Endothelial cell of umbilical vein (primary cell): ENCODE measurements around the gene KATNB1. TPM values are rescaled to one million over a fixed set of nuclear protein-coding genes. Genes with fewer than 3 reads are reported as not detected.

Source experiments
- BruUV-seq: library from RNA; stranded (reverse); fragments of 400-500 nt; replicated peaks from 2 replicates; lab custom pipeline; 2021; lab: Mats Ljungman, UMichigan
- CTCF ChIA-PET: fragments of 300-600, 350-600 bp; sonication (Branson Sonifier 250); formaldehyde crosslinking; loops from one replicate; lab custom pipeline; 2021; ENCODE audit warnings: antibody characterized with exemption, inconsistent platforms; lab: Charles Lee
- POLR2A ChIA-PET: fragments of 300-600, 350-600 bp; sonication (Branson Sonifier 250); formaldehyde crosslinking; loops from one replicate; lab custom pipeline; 2021; ENCODE audit warnings: antibody characterized with exemption, inconsistent platforms; lab: Charles Lee
- DNase-seq: peaks from one replicate; pipeline ENCODE4 v3.0.0-alpha.2; 2011; ENCODE audit warnings: low read depth, low spot score
- FAIRE-seq: peaks from 2 replicates; lab custom pipeline; 2011; peaks lifted over from hg19 to GRCh38; lab: Jason Lieb, UNC
- H2AFZ ChIP-seq: 2 replicates; pipeline ENCODE4 v1.6.0; 2012; ENCODE audit warnings: low read depth, low read length, control low read depth, inconsistent platforms
- H3K27ac ChIP-seq: 2 replicates; pipeline ENCODE4 v1.5.1; 2011; ENCODE audit warnings: low read depth, mild to moderate bottlenecking, control low read depth, low read length, moderate library complexity; ENCODE audit not compliant: insufficient read depth
- H3K27me3 ChIP-seq, 2 experiments: 2 replicates each; pipeline versions ENCODE4 v1.6.0 to v1.6.1; 2011; ENCODE audit warnings: low read length in 2 of 2, mixed read lengths in 1 of 2; ENCODE audit not compliant: control insufficient read depth in 2 of 2, insufficient read depth in 2 of 2
- H3K36me3 ChIP-seq, 2 experiments: 2 replicates in 1 of 2; 3 replicates in 1 of 2; pipeline ENCODE4 v1.5.1; 2011; ENCODE audit warnings: low read length in 2 of 2, mild to moderate bottlenecking in 1 of 2, moderate library complexity in 1 of 2; ENCODE audit not compliant: control insufficient read depth in 2 of 2, insufficient read depth in 2 of 2; ENCODE audit errors: extremely low read depth in 1 of 2
- H3K4me1 ChIP-seq: 3 replicates; pipeline ENCODE4 v1.5.1; 2011; ENCODE audit warnings: mild to moderate bottlenecking, low read length; ENCODE audit not compliant: control insufficient read depth, insufficient read depth; ENCODE audit errors: extremely low read depth
- H3K4me2 ChIP-seq: 2 replicates; pipeline ENCODE4 v1.6.1; 2011; ENCODE audit warnings: low read length, control low read depth, mixed read lengths; ENCODE audit not compliant: insufficient read depth
- H3K4me3 ChIP-seq, 3 experiments: fragments of 200-600 bp in 1 of 3; sonication (generic), shearing (Covaris generic) in 1 of 3; replicated peaks in 1 of 3; 2 replicates each; pipeline ENCODE4 v1.5.1; 2011 to 2016; ENCODE audit warnings: control low read depth in 3 of 3, low read length in 3 of 3, mild to moderate bottlenecking in 2 of 3, inconsistent platforms in 1 of 3, low read depth in 1 of 3, moderate library complexity in 1 of 3; ENCODE audit not compliant: insufficient read depth in 1 of 3
- H3K79me2 ChIP-seq: 2 replicates; pipeline ENCODE4 v1.6.0; 2012; ENCODE audit warnings: low read length, inconsistent platforms; ENCODE audit not compliant: control insufficient read depth, insufficient read depth
- H3K9ac ChIP-seq: replicated peaks from 2 replicates; pipeline ENCODE3; 2011; ENCODE audit warnings: low read length, control low read depth; ENCODE audit not compliant: insufficient read depth; ENCODE audit errors: extremely low read depth
- H3K9me1 ChIP-seq: replicated peaks from 3 replicates; pipeline ENCODE4 v1.6.0; 2011; ENCODE audit warnings: mild to moderate bottlenecking, low read length; ENCODE audit not compliant: control insufficient read depth, insufficient read depth; ENCODE audit errors: extremely low read depth
- H3K9me3 ChIP-seq: replicated peaks from 2 replicates; pipeline ENCODE4 v1.5.1; 2012; ENCODE audit warnings: low read length, inconsistent platforms; ENCODE audit not compliant: control insufficient read depth, insufficient read depth
- H4K20me1 ChIP-seq: replicated peaks from 2 replicates; pipeline ENCODE3; 2011; ENCODE audit warnings: mild to moderate bottlenecking, low read length; ENCODE audit not compliant: control insufficient read depth, insufficient read depth; ENCODE audit errors: extremely low read depth
- EZH2 ChIP-seq: IDR thresholded peaks from 2 replicates; pipeline ENCODE4 v1.6.1; 2012; ENCODE audit warnings: borderline replicate concordance, low read depth, mild to moderate bottlenecking, moderate library complexity, low read length, inconsistent platforms; ENCODE audit not compliant: severe bottlenecking
- FOS ChIP-seq: IDR thresholded peaks from 2 replicates; pipeline ENCODE4 v1.6.1; 2011; ENCODE audit warnings: mild to moderate bottlenecking, low read length, moderate library complexity, borderline replicate concordance; ENCODE audit not compliant: insufficient read depth
- GATA2 ChIP-seq: IDR thresholded peaks from 2 replicates; pipeline ENCODE4 v1.7.0; 2011; ENCODE audit warnings: low read depth, mild to moderate bottlenecking, moderate library complexity, mixed read lengths, low read length; ENCODE audit not compliant: insufficient read length, insufficient read depth
- JUN ChIP-seq: IDR thresholded peaks from 2 replicates; pipeline ENCODE4 v1.6.1; 2011; ENCODE audit warnings: borderline replicate concordance, low read depth; ENCODE audit not compliant: insufficient read length, insufficient read depth
- MAX ChIP-seq: IDR thresholded peaks from 2 replicates; pipeline ENCODE4 v1.6.1; 2011; ENCODE audit not compliant: insufficient read depth, insufficient read length
- MYC ChIP-seq: IDR thresholded peaks from one replicate; pipeline ENCODE4 v1.6.1; 2011; ENCODE audit warnings: mild to moderate bottlenecking, low read depth, low read length
- POLR2A ChIP-seq: IDR thresholded peaks from 2 replicates; pipeline ENCODE4 v1.6.1; 2012; ENCODE audit warnings: low read depth, mild to moderate bottlenecking, control low read depth, low read length
- POLR2AphosphoS5 ChIP-seq: IDR thresholded peaks from 2 replicates; pipeline ENCODE4 v1.6.1; 2012; ENCODE audit warnings: low read depth, mild to moderate bottlenecking, control low read depth, low read length, moderate library complexity; ENCODE audit not compliant: insufficient read depth
- dilution Hi-C: fragments of 300-500 bp; cut with MboI; formaldehyde crosslinking; loops from one replicate; pipeline ENCODE4 v1.15.0; 2019; ENCODE audit warnings: low sequenced_read_pairs; ENCODE audit not compliant: extremely low pct_ligation_motif_present
- intact Hi-C: fragments of 100-400 bp; cut with micrococcal nuclease; formaldehyde crosslinking; loops from one replicate; pipeline ENCODE4 v1.10.0; 2022
- polyA plus RNA-seq, 4 experiments: library from polyadenylated mRNA; depleted of rRNA in 3 of 4; stranded (reverse) in 3 of 4; unstranded in 1 of 4; fragments of >200 nt; gene quantifications; 2 replicates each; pipeline versions ENCODE4 v1.2.1 to v1.2.3, GENCODE V29; 2011 to 2012; ENCODE audit warnings: missing spikeins in 1 of 4
- total RNA-seq: library from RNA; stranded (reverse); gene quantifications from 2 replicates; pipeline ENCODE4 v1.2.3, GENCODE V29; 2021
- TF ChIP-seq, protein P1 (sequence below), 2 donors: IDR thresholded peaks; 1 replicate in 1 of 2; 2 replicates in 1 of 2; pipeline ENCODE4 v1.5.1; 2011; ENCODE audit warnings: low read length in 2 of 2, mild to moderate bottlenecking in 2 of 2, moderate library complexity in 2 of 2, control low read depth in 1 of 2, inconsistent platforms in 1 of 2, low read depth in 1 of 2; ENCODE audit not compliant: insufficient read depth in 1 of 2; ENCODE audit errors: extremely low read depth in 1 of 2

The KATNB1 gene
- total and polyA plus RNA-seq, 2 donors (not counting 3 experiments of a cell fraction or from before 2014, with no cell fraction given) = 25.9 to 35.9 TPM

- H3K79me2 ChIP-seq = no peaks in the 10 kb centered on the region
- FAIRE-seq (no peak), DNase-seq (no peak)
- no peak overlapping the region for H3K9ac ChIP-seq
- H3K9me3 ChIP-seq = no peaks in the 10 kb centered on the region
- no peak overlapping the region for H3K27ac ChIP-seq
- CTCF ChIA-PET = interaction anchor here (1.9 to 5.3 kb wide), 2 partner anchors 10 to 134 kb away, joined by 14 to 43 read pairs; partner anchors contain the start of gene KATNB1
- no peaks in the 10 kb centered on the region for H3K27me3 ChIP-seq
- no peak overlapping the region for H2AFZ ChIP-seq
- H3K4me3 ChIP-seq = no peak overlapping the region
- no peaks in the 10 kb centered on the region for H3K4me1 ChIP-seq
- H3K36me3 ChIP-seq = no peaks in the 10 kb centered on the region
- BruUV-seq = no TSS peak
- H4K20me1 ChIP-seq = no peaks in the 10 kb centered on the region
- TF ChIP-seq FOS (no peak), POLR2A (no peak), MAX (no peak), GATA2 (no peak), MYC (no peak), POLR2AphosphoS5 (no peak), EZH2 (no peak), JUN (no peak)
- TF ChIP-seq, protein P1, sequence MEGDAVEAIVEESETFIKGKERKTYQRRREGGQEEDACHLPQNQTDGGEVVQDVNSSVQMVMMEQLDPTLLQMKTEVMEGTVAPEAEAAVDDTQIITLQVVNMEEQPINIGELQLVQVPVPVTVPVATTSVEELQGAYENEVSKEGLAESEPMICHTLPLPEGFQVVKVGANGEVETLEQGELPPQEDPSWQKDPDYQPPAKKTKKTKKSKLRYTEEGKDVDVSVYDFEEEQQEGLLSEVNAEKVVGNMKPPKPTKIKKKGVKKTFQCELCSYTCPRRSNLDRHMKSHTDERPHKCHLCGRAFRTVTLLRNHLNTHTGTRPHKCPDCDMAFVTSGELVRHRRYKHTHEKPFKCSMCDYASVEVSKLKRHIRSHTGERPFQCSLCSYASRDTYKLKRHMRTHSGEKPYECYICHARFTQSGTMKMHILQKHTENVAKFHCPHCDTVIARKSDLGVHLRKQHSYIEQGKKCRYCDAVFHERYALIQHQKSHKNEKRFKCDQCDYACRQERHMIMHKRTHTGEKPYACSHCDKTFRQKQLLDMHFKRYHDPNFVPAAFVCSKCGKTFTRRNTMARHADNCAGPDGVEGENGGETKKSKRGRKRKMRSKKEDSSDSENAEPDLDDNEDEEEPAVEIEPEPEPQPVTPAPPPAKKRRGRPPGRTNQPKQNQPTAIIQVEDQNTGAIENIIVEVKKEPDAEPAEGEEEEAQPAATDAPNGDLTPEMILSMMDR (IDR thresholded peaks at IDR 0.05; ENCODE audit: extremely low read depth in 1 of 2, insufficient read depth in 1 of 2, low read depth in 1 of 2, low read length in 2 of 2) = no peak
- H3K4me2 ChIP-seq = no peak overlapping the region
- H3K9me1 ChIP-seq = no peaks in the 10 kb centered on the region
- POLR2A ChIA-PET = no interaction called here
- dilution Hi-C loops = no loop called here
- intact Hi-C loops = no loop called here
These were observed 10.0 kb upstream of the KATNB1 start for GRCh38 chr16:57725554-57725953.
